Cardiac fibroblast (primary cell): Measurements from ENCODE around the gene SIGLEC14.

Experiments used
- DNase-seq, 2 donors: peaks; one replicate each; pipeline versions ENCODE4 v3.0.0 to v3.0.0-alpha.2; 2010; ENCODE audit warnings: low read depth in 2 of 2
- H3K4me3 ChIP-seq, 2 donors: replicated peaks in 1 of 2; 1 replicate in 1 of 2; 2 replicates in 1 of 2; pipeline ENCODE4 v1.5.1; 2011; ENCODE audit warnings: low read depth in 2 of 2, low read length in 2 of 2, mild to moderate bottlenecking in 2 of 2, moderate library complexity in 1 of 2
- TF ChIP-seq, protein P1 (sequence below): IDR thresholded peaks from one replicate; pipeline ENCODE4 v1.5.1; 2011; ENCODE audit warnings: low read depth, mild to moderate bottlenecking, low read length, inconsistent platforms

The SIGLEC14 gene

DNA sequence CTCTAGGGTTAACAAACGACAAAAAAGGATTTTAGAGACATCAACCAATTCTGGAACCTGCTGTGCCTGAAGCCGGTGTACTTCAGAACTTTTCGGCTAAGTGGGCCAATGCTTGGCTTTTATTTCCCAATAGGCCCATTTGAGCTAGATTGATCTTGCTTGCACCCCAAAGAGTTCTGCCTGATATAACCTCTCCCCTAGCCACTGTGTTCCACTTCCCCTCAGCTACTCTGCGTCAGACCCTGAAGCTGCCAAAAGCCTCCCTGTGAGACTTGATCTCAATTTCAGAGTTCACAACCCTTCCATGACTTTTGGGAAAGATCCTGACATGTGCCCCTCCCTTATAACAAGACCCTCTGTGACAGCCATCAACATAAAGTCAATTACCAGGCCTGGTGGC lies 5.6 kb upstream of the SIGLEC14 start:
- TF ChIP-seq, protein P1, sequence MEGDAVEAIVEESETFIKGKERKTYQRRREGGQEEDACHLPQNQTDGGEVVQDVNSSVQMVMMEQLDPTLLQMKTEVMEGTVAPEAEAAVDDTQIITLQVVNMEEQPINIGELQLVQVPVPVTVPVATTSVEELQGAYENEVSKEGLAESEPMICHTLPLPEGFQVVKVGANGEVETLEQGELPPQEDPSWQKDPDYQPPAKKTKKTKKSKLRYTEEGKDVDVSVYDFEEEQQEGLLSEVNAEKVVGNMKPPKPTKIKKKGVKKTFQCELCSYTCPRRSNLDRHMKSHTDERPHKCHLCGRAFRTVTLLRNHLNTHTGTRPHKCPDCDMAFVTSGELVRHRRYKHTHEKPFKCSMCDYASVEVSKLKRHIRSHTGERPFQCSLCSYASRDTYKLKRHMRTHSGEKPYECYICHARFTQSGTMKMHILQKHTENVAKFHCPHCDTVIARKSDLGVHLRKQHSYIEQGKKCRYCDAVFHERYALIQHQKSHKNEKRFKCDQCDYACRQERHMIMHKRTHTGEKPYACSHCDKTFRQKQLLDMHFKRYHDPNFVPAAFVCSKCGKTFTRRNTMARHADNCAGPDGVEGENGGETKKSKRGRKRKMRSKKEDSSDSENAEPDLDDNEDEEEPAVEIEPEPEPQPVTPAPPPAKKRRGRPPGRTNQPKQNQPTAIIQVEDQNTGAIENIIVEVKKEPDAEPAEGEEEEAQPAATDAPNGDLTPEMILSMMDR = no peak
- DNase-seq = no peak
- no peak overlapping the region for H3K4me3 ChIP-seq

- TF ChIP-seq, protein P1 = no peak
- no peak overlapping the region for H3K4me3 ChIP-seq
- DNase-seq = no peak
Measured at GRCh38 chr19:51651216-51651846, 4.7 kb upstream of the SIGLEC14 start.

- DNase-seq = no peak
- TF ChIP-seq, protein P1 = no peak
- no peak overlapping the region for H3K4me3 ChIP-seq
Measured at GRCh38 chr19:51647318-51647717, 693 bp upstream of the SIGLEC14 start.

GRCh38 chr19:51644636-51645271 lies 1.9 kb downstream of the SIGLEC14 start:
- TF ChIP-seq, protein P1 = no peak
- DNase-seq = no peak
- no peak overlapping the region for H3K4me3 ChIP-seq

DNA sequence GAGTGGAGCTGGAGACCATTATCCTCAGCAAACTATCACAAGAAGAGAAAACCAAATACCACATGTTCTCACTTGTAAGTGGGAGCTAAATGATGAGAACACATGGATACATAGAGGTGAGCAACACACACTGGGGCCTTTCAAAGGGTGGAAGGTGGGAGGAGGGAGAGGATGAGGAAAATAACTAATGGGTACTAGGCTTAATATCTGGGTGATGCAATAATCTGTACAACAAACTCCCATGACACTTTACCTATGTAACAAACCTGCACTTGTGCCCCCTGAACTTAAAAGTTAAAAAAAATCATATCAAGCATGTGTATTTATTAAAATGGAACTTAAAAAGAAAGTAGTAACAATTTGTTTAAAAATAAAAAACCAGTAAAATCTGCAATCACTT lies 5.0 kb downstream of the SIGLEC14 start:
- TF ChIP-seq, protein P1 = no peak
- no peak overlapping the region for H3K4me3 ChIP-seq
- no peak for DNase-seq

DNA sequence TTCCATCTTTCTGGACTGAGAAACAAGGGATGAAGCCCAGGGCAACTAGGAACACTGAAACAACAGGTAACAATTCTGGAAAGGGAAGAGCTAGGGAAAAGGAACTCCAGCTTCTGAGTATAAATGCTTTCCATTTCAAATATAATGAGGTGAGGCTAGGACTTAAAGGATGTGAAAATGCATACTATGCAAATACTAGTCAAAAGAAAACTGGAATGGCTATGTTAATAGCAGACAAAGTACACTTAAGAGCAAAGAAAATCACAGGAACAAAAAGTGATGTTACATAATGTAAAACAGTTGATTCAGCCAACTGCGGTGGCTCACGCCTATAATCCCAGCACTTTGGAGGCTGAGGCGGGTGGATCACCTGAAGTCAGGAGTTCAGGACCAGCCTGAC lies 6.2 kb downstream of the SIGLEC14 start:
- DNase-seq = no peak
- TF ChIP-seq, protein P1 = no peak
- H3K4me3 ChIP-seq = no peak overlapping the region

DNA sequence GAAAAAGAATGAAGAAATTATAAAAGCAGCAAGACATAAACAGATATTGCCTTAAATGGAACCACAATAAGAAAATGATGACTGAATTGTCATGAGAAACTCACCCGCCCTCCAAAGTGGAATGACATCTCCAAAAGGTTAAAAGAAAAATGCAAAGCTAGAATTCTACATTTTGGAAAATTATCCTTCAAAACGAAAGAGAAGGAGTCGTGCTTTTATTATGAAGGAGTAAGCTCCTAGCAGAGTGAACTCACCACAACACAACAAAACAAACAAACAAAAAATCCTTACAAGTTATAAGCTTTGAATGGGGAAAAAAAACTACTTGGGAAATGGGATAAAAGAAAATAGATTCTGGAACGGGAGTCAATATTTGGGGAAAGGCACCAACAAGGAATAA lies 6.7 kb downstream of the SIGLEC14 start:
- no peak overlapping the region for H3K4me3 ChIP-seq
- TF ChIP-seq, protein P1 = no peak
- no peak for DNase-seq
